ENCODE results near the gene UBE2J2.
A peak's percentile ranks its signal among the peaks of the same experiment; 100 is the strongest.

UBE2J2 gene

GRCh38 chr1:1229770-1230169 lies 43.9 kb downstream of the UBE2J2 start:
- no peak for DNase-seq (ENCODE audit: low read depth in 1 of 2, low spot score in 1 of 2)

GRCh38 chr1:1228596-1229321 lies 44.9 kb downstream of the UBE2J2 start:
- no peak for DNase-seq (ENCODE audit: low read depth in 1 of 2, low spot score in 1 of 2)

- no peak for DNase-seq (ENCODE audit: low read depth in 1 of 2, low spot score in 1 of 2)
Measured at GRCh38 chr1:1228187-1228586, 45.5 kb downstream of the UBE2J2 start.

GRCh38 chr1:1227386-1227785 lies 46.3 kb downstream of the UBE2J2 start:
- DNase-seq (ENCODE audit: low read depth in 1 of 2, low spot score in 1 of 2) = no peak

GRCh38 chr1:1226566-1227362 lies 46.9 kb downstream of the UBE2J2 start:
- no peak for DNase-seq (ENCODE audit: low read depth in 1 of 2, low spot score in 1 of 2)

GRCh38 chr1:1225913-1226312 lies 47.7 kb downstream of the UBE2J2 start:
- DNase-seq (ENCODE audit: low read depth in 1 of 2, low spot score in 1 of 2) = no peak

GRCh38 chr1:1225238-1225845 lies 48.3 kb downstream of the UBE2J2 start:
- no peak for DNase-seq (ENCODE audit: low read depth in 1 of 2, low spot score in 1 of 2)

- no peak for DNase-seq (ENCODE audit: low read depth in 1 of 2, low spot score in 1 of 2)
Measured at GRCh38 chr1:1223891-1224290, 49.8 kb downstream of the UBE2J2 start.

- DNase-seq (ENCODE audit: low read depth in 1 of 2, low spot score in 1 of 2) = no peak
Measured at GRCh38 chr1:1223321-1223720, 50.3 kb downstream of the UBE2J2 start.

- DNase-seq (ENCODE audit: low read depth in 1 of 2, low spot score in 1 of 2) = no peak
Measured at GRCh38 chr1:1222575-1223225, 51.0 kb downstream of the UBE2J2 start.

- no peak for DNase-seq (ENCODE audit: low read depth in 1 of 2, low spot score in 1 of 2)
Measured at GRCh38 chr1:1221887-1222574, 51.6 kb downstream of the UBE2J2 start.

- DNase-seq (ENCODE audit: low read depth in 1 of 2, low spot score in 1 of 2) = no peak
Measured at GRCh38 chr1:1220197-1220596, 53.5 kb downstream of the UBE2J2 start.

GRCh38 chr1:1219341-1219740 lies 54.3 kb downstream of the UBE2J2 start:
- peak in 1 of 2 donors; percentile 41 for DNase-seq (ENCODE audit: low read depth in 1 of 2, low spot score in 1 of 2)

GRCh38 chr1:1218524-1219200 lies 55.0 kb downstream of the UBE2J2 start:
- no peak for DNase-seq (ENCODE audit: low read depth in 1 of 2, low spot score in 1 of 2)

- no peak for DNase-seq (ENCODE audit: low read depth in 1 of 2, low spot score in 1 of 2)
Measured at GRCh38 chr1:1217621-1218523, 55.8 kb downstream of the UBE2J2 start.

- no peak for DNase-seq (ENCODE audit: low read depth in 1 of 2, low spot score in 1 of 2)
Measured at GRCh38 chr1:1216770-1217620, 56.7 kb downstream of the UBE2J2 start.

GRCh38 chr1:1215881-1216605 lies 57.6 kb downstream of the UBE2J2 start:
- no peak for DNase-seq (ENCODE audit: low read depth in 1 of 2, low spot score in 1 of 2)
